GF-D8 (cell line): ENCODE data around the gene POLR3G.

Experiments
- DNase-seq: peaks from one replicate; lab custom pipeline; 2025; lab: John Stamatoyannopoulos, UW

The POLR3G gene

DNA sequence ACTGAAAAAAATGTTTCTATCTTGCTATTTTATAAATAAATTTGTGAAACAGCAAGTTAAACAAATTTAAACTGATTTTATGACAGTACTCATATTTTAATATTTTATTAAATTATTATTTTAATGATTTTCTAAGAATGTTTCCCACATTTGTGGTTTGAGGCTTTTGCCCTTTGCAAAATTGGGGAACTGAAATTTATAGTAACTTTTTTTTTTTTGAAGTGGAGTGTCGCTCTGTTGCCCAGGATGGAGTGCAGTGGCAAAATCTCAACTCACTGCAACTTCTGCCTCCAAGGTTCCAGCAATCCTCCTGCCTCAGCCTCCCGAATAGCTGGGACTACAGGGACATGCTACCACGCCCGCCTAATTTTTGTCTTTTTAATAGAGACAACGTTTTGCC lies 76.7 kb downstream of the POLR3G start:
- DNase-seq, result no peak

DNA sequence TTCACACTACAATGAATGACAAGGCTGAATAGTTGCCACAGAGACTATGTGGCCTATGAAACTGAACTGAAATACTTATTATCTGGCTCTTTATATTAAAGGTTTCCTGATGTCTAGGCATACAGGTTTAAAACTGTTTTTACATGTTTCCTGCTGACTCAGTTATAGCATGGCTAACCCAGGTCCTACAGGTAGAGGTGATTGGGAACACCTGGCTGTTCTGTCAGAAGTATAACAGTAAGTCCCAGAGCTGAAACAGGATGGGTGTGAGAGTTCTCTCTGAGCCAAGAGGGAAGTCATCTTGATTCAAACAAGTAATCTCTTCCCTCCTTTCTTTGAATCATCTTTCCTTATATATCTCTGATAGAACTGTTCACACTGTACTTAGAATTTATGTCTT lies 79.0 kb downstream of the POLR3G start:
- no peak for DNase-seq

DNA sequence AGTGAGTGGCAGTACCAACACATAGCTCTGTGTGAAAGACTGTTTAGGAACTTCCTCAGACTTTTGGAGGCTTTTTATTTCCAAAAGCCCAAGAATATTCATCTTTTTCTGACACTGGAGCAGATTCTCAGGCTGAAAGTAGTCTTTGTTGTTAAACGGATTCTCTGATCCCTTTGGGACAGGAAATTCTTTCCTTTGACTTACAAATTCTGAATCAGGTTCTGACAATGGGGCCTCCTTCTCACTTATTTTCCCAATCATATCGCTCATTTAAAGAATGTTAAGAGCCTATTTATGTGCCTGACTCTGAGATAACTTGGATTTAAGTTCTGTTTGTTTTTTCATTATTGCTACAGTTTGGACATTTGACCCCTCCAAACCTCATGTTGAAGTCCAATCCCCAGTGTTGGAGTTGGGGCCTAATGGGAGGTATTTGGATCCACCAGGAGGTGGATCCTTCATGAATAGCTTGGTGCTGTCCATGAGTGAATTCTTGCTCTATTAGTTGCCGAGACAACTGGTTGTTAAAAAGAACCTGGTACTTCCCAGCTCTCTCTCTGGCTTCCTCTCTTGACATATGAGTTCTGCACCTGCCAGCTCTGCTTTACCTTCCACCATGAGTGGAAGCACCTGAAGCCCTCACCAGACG lies 79.8 kb downstream of the POLR3G start:
- no peak for DNase-seq

DNA sequence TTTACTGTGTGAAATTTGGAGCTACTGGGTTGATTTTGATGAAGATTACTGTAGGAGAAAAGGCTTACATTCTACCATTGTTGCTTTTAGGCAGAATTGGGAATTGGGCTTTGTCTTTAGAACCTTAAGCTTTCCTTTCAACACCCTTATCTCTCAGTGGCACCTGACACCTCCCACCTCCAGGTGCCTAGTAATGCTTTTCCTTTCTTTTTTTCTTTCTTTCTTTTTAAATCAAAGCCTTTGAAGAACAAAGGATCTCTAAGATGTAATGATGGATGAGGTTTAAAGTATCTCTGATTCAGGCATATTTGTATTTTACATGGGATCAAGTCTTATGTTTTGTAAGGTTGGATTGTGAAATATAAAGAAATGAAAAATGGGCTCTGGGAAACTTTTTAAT lies 81.0 kb downstream of the POLR3G start:
- DNase-seq, result no peak

DNA sequence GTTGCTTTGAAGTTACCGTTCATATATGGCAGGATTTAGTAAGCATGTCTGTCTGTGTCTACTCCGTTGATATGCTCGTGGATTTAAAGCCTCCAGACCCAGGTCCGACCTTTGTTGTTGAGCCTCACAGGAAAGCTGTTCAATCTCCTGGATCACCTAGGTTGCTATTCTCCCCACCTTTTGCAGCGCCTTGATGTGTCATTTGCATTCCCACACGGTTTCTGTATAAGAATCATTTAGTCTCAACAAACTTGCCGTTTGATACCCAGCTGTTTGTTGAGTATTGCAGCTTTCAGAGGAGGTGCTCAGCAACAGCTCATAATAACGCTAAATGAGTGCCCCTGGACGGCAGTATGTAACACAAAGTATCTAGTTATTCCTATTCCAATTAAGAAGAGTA lies 82.7 kb downstream of the POLR3G start:
- DNase-seq, result no peak

DNA sequence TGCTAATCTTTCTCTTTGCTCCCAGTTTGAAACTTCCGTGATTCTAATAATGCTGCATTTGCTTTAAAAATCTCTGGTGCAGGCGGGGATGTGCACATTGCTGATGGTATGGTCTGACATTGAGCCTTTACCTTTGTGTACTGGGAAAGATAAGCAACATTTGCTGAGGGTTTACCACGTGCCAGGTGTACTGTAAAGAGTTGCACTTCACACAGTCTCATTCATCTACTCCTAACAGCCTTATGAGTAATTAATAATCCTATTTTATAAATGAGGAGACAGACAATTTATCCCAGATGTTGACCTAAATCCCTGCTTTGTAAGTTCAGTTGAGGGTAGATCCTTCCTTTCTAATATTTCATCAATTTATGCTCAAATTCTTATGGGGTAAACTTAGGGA lies 83.2 kb downstream of the POLR3G start:
- DNase-seq, result no peak

DNA sequence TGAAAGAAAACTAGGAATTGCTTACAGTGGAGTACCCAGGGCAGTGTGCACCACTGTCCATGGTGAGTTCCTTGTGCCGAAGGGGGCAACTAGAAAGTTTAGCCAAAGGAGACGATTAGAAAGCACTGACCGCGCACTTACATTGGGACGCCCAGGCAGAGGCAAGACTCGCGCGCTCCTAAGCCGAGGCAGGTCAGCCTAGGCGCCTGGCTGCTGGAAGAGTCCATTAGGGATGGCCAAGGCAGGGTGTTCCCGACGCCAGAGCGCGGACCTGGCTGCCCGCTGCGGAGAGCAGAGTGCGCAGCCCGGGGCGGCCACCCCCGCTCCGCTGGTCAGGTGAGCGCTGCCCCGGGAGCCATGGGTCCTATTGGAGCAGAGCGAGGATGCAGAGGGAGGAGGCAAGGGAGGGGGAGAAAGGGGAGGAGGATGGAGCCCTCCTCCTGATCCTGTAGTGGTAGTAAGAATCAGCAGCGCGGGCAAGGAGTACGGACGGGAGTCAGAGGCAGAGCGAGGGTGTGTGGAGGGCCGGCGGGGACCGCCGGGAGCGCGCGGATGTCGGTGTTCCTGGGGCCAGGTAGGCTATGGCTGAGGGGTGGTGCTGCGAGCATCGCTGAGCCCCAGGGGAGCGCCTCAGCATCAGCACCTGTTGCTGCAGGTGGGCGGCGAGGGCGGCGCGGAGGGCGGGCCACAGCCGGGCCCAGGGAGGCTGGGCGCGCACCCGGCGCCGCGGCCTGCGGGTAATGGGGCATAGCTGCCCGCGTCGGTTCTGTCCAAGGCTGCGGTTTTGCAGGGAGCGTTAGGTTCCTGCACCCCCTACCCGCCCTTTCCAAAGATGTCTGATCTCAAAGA lies 83.9 kb downstream of the POLR3G start, which contains the start of gene ADGRV1:
Gene ADGRV1 (plus strand): TSS at position 454 of the 849 bp plus-strand sequence. CDS start 99 bp downstream, at position 553.
- no peak for DNase-seq

DNA sequence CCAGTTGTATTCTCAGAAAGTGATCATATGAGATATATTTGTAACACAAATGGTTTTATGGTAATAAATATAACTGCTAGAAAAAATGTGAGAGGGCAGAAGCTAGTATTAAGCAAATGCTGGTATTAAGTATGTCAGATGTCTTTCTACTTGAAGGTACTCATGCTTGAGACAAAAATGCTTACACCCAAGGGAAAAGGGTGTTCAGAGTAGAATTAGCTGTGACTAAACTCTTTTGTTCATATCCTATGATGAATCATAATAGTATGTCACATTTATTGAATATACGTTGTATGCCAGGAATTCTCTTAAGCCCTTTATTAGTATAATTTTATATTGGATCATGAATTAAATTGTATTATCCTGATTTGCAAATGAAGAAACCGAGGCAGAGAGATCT lies 86.1 kb downstream of the POLR3G start:
- DNase-seq, result no peak

DNA sequence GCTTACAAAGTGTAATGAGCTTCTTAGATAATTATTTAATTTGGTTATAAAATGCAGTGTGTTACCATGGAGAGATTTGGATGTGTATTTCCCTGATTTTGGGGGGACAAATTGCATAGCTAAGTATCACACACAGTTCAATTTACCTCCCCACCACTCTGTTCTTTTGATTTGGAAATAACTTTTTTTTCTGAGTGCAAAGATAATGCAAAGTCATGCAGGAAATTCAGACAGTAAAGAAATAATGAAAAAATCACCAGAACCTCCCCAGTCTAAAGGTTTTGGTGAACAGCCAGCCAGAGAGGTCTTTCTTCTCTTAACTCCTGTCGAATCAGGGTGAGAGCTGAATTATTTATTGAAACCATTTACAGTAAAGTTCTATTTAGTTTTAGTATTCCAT lies 87.1 kb downstream of the POLR3G start:
- no peak for DNase-seq

DNA sequence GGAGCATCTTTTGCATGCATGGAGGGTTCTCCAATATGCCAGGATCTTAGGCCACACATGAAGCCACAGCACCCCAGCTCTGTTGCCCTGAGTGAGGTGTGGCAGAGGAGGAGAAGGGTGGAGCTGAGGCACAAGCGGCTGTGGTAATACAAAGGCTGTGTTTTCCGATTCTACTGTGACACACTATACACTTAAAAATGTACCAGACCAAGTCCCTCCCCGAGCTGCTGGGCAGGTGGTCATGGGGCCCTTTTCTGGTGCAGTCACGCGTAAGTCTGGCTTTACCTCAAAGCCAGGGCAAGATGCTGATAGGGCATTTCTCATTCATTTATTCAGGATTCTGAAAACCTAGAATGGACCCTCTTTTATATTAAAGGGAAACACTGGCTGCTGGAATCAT lies 87.7 kb downstream of the POLR3G start:
- no peak for DNase-seq

DNA sequence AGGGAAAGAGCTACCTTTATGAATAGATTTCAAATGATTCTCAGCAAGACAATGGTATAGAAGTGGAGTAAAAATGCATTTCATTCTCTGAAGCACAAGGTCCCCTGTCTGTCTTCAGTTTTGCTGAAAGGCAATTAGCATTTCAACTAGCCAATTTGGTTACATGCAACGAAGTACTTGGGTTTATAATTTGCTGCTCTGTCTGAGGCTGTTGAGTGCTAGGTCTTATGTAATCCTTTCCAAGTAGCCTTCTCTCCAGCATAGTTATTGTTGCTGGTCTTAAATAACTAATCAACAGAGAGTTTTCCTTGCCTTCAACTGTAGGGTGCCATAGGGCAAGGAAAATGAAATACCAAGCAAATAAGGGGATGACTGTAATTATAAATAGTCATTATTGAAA lies 88.4 kb downstream of the POLR3G start:
- no peak for DNase-seq
